Measurements from ENCODE around the gene LDB2.

DNA sequence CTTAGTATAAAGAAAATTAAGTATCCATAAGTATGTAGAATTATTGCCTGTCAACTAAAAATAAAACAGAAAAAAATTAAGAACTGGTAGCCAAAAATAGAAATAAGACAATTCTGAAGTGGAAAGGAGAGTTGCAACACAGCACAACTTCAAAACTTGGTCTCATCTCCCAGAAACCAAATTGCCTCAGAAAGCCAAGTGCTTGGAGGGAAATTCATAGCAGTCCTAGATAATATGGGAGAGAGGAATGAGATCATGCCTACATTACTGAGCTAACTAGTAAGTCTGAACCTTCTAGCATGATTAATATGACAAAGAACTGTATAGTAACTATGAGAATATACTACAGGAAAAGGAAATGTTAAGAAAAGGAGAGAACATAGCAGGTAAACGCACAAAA, 256.5 kb downstream of the LDB2 start:
- TF ChIP-seq, protein P1, sequence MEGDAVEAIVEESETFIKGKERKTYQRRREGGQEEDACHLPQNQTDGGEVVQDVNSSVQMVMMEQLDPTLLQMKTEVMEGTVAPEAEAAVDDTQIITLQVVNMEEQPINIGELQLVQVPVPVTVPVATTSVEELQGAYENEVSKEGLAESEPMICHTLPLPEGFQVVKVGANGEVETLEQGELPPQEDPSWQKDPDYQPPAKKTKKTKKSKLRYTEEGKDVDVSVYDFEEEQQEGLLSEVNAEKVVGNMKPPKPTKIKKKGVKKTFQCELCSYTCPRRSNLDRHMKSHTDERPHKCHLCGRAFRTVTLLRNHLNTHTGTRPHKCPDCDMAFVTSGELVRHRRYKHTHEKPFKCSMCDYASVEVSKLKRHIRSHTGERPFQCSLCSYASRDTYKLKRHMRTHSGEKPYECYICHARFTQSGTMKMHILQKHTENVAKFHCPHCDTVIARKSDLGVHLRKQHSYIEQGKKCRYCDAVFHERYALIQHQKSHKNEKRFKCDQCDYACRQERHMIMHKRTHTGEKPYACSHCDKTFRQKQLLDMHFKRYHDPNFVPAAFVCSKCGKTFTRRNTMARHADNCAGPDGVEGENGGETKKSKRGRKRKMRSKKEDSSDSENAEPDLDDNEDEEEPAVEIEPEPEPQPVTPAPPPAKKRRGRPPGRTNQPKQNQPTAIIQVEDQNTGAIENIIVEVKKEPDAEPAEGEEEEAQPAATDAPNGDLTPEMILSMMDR (IDR thresholded peaks at IDR 0.05) = no peak
- no peak for TF ChIP-seq POLR2A (IDR thresholded peaks at IDR 0.05)

All from breast epithelium (tissue), 3 donors.